HepG2 (cell line): ENCODE results near the gene RBM47. TPM values are rescaled to one million over a fixed set of nuclear protein-coding genes. Genes with fewer than 3 reads are reported as not detected.

Experiments used
- ATAC-seq: fragments of 200-7000 bp; cut with Tn5 transposase; 3 replicates; pipeline ENCODE4 v1.9.1; 2020; ENCODE audit warnings: mild to moderate bottlenecking, moderate library complexity
- BruUV-seq: library from RNA; stranded (reverse); fragments of 400-500 nt; replicated peaks from 2 replicates; lab custom pipeline; 2021; lab: Mats Ljungman, UMichigan
- CTCF ChIA-PET: fragments of 300-600 bp; formaldehyde crosslinking; extraction: SDS; loops from one replicate; lab custom pipeline; 2021; ENCODE audit warnings: low total read pairs, inconsistent platforms, low intra/inter-chr PET ratio; lab: Yijun Ruan, JAX
- POLR2A ChIA-PET: fragments of 350-600 bp; sonication (Branson Sonifier 250); formaldehyde crosslinking; loops from one replicate; lab custom pipeline; 2020; ENCODE audit warnings: antibody characterized with exemption, inconsistent platforms; lab: Yijun Ruan, JAX
- DNase-seq: peaks from one replicate; pipeline ENCODE4 v3.0.0-alpha.2; 2015; ENCODE audit warnings: low spot score
- FAIRE-seq: peaks from 3 replicates; lab custom pipeline; 2011; peaks lifted over from hg19 to GRCh38; lab: Jason Lieb, UNC
- H2AFZ ChIP-seq: one replicate; pipeline ENCODE4 v1.6.1; 2011; ENCODE audit warnings: low read length, inconsistent platforms
- H3K27ac ChIP-seq: fragments of 300-600 bp; 3 replicates; pipeline ENCODE4 v1.8.0; 2011; ENCODE audit warnings: mixed run types, mild to moderate bottlenecking, mixed read lengths, low read length, inconsistent platforms; ENCODE audit not compliant: insufficient read depth; ENCODE audit errors: extremely low read length
- H3K27me3 ChIP-seq, 2 experiments: fragments of 200-600 bp in 1 of 2; 2 replicates in 1 of 2; 3 replicates in 1 of 2; pipeline versions ENCODE4 v1.6.0 to v1.8.0; 2011; ENCODE audit warnings: low read length in 2 of 2, mild to moderate bottlenecking in 2 of 2, moderate library complexity in 2 of 2, inconsistent platforms in 1 of 2; ENCODE audit not compliant: insufficient read depth in 2 of 2, control insufficient read depth in 1 of 2
- H3K36me3 ChIP-seq, 2 experiments: fragments of 200-600 bp in 1 of 2; replicated peaks in 1 of 2; 2 replicates in 1 of 2; 3 replicates in 1 of 2; pipeline versions ENCODE4 v1.5.1 to v1.8.0; 2011; ENCODE audit warnings: low read length in 2 of 2, inconsistent platforms in 1 of 2; ENCODE audit not compliant: insufficient read depth in 2 of 2, control insufficient read depth in 1 of 2
- H3K4me1 ChIP-seq: 2 replicates; pipeline ENCODE4 v1.5.1; 2012; ENCODE audit warnings: low read length, inconsistent platforms; ENCODE audit not compliant: insufficient read depth
- H3K4me2 ChIP-seq: 2 replicates; pipeline ENCODE4 v1.6.0; 2011; ENCODE audit warnings: low read depth, low read length, inconsistent platforms
- H3K4me3 ChIP-seq, 3 experiments: fragments of 200-600 bp in 1 of 3; sonication (generic), shearing (Covaris generic) in 1 of 3; replicated peaks in 1 of 3; 2 replicates each; pipeline ENCODE4 v1.5.1; 2011 to 2016; ENCODE audit warnings: low read length in 3 of 3, inconsistent platforms in 2 of 3, low read depth in 2 of 3, mild to moderate bottlenecking in 2 of 3, control low read depth in 1 of 3, mixed read lengths in 1 of 3; ENCODE audit not compliant: insufficient read depth in 1 of 3
- H3K79me2 ChIP-seq: one replicate; pipeline ENCODE4 v1.6.1; 2011; ENCODE audit warnings: low read length, inconsistent platforms; ENCODE audit not compliant: insufficient read depth
- H3K9ac ChIP-seq: 2 replicates; pipeline ENCODE4 v1.6.0; 2011; ENCODE audit warnings: mild to moderate bottlenecking, low read depth, low read length, inconsistent platforms; ENCODE audit not compliant: insufficient read depth
- H3K9me3 ChIP-seq: 2 replicates; pipeline ENCODE4 v1.5.1; 2012; ENCODE audit warnings: mild to moderate bottlenecking, low read length
- H4K20me1 ChIP-seq: 2 replicates; pipeline ENCODE4 v1.6.0; 2011; ENCODE audit warnings: inconsistent platforms, mild to moderate bottlenecking, low read length, moderate library complexity; ENCODE audit not compliant: insufficient read depth
- HMGXB4 ChIP-seq, 2 experiments: sonication (generic) in 1 of 2; formaldehyde crosslinking in 1 of 2; IDR thresholded peaks; 2 replicates each; pipeline versions ENCODE4 v1.4.0 to v1.6.1; 2018 to 2020; ENCODE audit warnings: missing genetic modification reagents in 2 of 2, borderline replicate concordance in 1 of 2, low read depth in 1 of 2, mild to moderate bottlenecking in 1 of 2, missing biosample characterization in 1 of 2
- IKZF4 ChIP-seq: sonication (generic); formaldehyde crosslinking; IDR thresholded peaks from 2 replicates; pipeline ENCODE4 v1.5.1; 2020; ENCODE audit warnings: borderline replicate concordance, mild to moderate bottlenecking, low read depth, missing genetic modification reagents; ENCODE audit errors: not compliant biosample characterization
- MLLT10 ChIP-seq: sonication (generic); formaldehyde crosslinking; IDR thresholded peaks from 2 replicates; pipeline ENCODE4 v1.4.0; 2020; ENCODE audit warnings: missing genetic modification reagents
- MNT ChIP-seq: fragments of 450-650 bp; IDR thresholded peaks from 2 replicates; pipeline ENCODE4 v1.6.1; 2016
- NFE2L1 ChIP-seq: sonication (generic); formaldehyde crosslinking; IDR thresholded peaks from 2 replicates; pipeline ENCODE4 v1.4.0; 2020; ENCODE audit warnings: missing genetic modification reagents, mild to moderate bottlenecking, borderline replicate concordance
- PCBP1 ChIP-seq: fragments of 200-400 bp; formaldehyde crosslinking; IDR thresholded peaks from 2 replicates; pipeline ENCODE4 v1.6.1; 2017; ENCODE audit warnings: mild to moderate bottlenecking, low read depth, low read length, borderline replicate concordance
- RELA ChIP-seq: sonication (generic); formaldehyde crosslinking; IDR thresholded peaks from 2 replicates; pipeline ENCODE4 v1.4.0; 2020; ENCODE audit warnings: missing genetic modification reagents
- SOX13 ChIP-seq, 3 experiments: fragments of 450-650 bp in 1 of 3; sonication (generic) in 1 of 3; formaldehyde crosslinking in 1 of 3; IDR thresholded peaks in 2 of 3; conservative IDR thresholded peaks in 1 of 3; 2 replicates each; pipeline versions ENCODE4 v1.5.0 to v1.6.1; 2016 to 2020; ENCODE audit warnings: antibody characterized with exemption in 1 of 3, mild to moderate bottlenecking in 1 of 3, missing compliant biosample characterization in 1 of 3, missing genetic modification reagents in 1 of 3, moderate library complexity in 1 of 3
- STAT6 ChIP-seq: sonication (generic); formaldehyde crosslinking; IDR thresholded peaks from 2 replicates; pipeline ENCODE4 v1.4.0; 2020; ENCODE audit warnings: missing genetic modification reagents, mild to moderate bottlenecking, borderline replicate concordance
- ZNF432 ChIP-seq: sonication (generic); formaldehyde crosslinking; IDR thresholded peaks from 2 replicates; pipeline ENCODE4 v1.5.0; 2020; ENCODE audit warnings: missing genetic modification reagents, mild to moderate bottlenecking, borderline replicate concordance
- ZNF512 ChIP-seq: sonication (generic); formaldehyde crosslinking; IDR thresholded peaks from 2 replicates; pipeline ENCODE4 v1.4.0; 2020; ENCODE audit warnings: mild to moderate bottlenecking, missing genetic modification reagents
- ZNF589 ChIP-seq: sonication (generic); formaldehyde crosslinking; conservative IDR thresholded peaks from 2 replicates; pipeline ENCODE4 v1.8.0; 2022; ENCODE audit warnings: mild to moderate bottlenecking, moderate library complexity, missing genetic modification reagents
- ZNF788 ChIP-seq: sonication (generic); formaldehyde crosslinking; IDR thresholded peaks from 2 replicates; pipeline ENCODE4 v1.5.0; 2020; ENCODE audit warnings: mild to moderate bottlenecking, missing genetic modification reagents, borderline replicate concordance
- WGBS: methylation state at CpG from one replicate; pipeline ENCODE4 v1.1.6; 2017; ENCODE audit warnings: low lambda C conversion rate; 5-methylcytosine and 5-hydroxymethylcytosine counted together
- in situ Hi-C: cut with HindIII; loops from 2 replicates; pipeline ENCODE4 v1.10.0; 2017; ENCODE audit warnings: low pct_unique_long_range_greater_than_20kb; ENCODE audit not compliant: extremely low pct_ligation_motif_present
- intact Hi-C: fragments of 100-400 bp; cut with micrococcal nuclease; formaldehyde crosslinking; loops from one replicate; pipeline ENCODE4 v1.10.0; 2022; ENCODE audit not compliant: unreplicated experiment
- polyA plus RNA-seq, 8 experiments: library from polyadenylated mRNA; depleted of rRNA in 3 of 8; stranded (reverse) in 7 of 8; unstranded in 1 of 8; fragments of >200 nt; fragmentation: Illumina TruSeq in 4 of 8; extraction: Trizol in 4 of 8; gene quantifications; 2 replicates each; pipeline versions ENCODE4 v1.2.1 to v1.2.3, GENCODE V29; 2011 to 2016; ENCODE audit warnings: low read depth in 4 of 8, missing spikeins in 1 of 8, mixed read lengths in 1 of 8; ENCODE audit not compliant: insufficient read depth in 1 of 8
- total RNA-seq, 5 experiments: library from RNA; depleted of rRNA; stranded (reverse); fragments of >200 nt; fragmentation: Illumina TruSeq; extraction: Trizol; gene quantifications; 2 replicates each; pipeline ENCODE4 v1.2.3, GENCODE V29; 2016; ENCODE audit warnings: low read depth in 1 of 5

RBM47 gene
- total and polyA plus RNA-seq, 2 of the 13 experiments (the other 11 are each of a cell fraction or from before 2014, with no cell fraction given) = 1.2 to 2.5 TPM

GRCh38 chr4:40521957-40522356, 107.7 kb downstream of the RBM47 start:
- no peak overlapping the region for H3K9ac ChIP-seq
- no peaks in the 10 kb centered on the region for H3K27me3 ChIP-seq
- in situ Hi-C loops = no loop called here
- H3K36me3 ChIP-seq = no peaks in the 10 kb centered on the region
- H3K4me2 ChIP-seq = no peak overlapping the region
- ATAC-seq (no peak), DNase-seq (no peak), FAIRE-seq (no peak)
- H4K20me1 ChIP-seq = no peaks in the 10 kb centered on the region
- no peak overlapping the region for H3K4me3 ChIP-seq
- no peaks in the 10 kb centered on the region for H3K79me2 ChIP-seq
- POLR2A ChIA-PET = no interaction called here
- peaks cover 11% of the 10 kb centered on the region for H3K4me1 ChIP-seq
- WGBS = 46% methylated on average over 2 of the region's 2 CpGs
- H3K9me3 ChIP-seq = no peaks in the 10 kb centered on the region
- CTCF ChIA-PET = no interaction called here
- no TSS peak for BruUV-seq
- no peak overlapping the region for H3K27ac ChIP-seq
- no peak for TF ChIP-seq MNT
- TF ChIP-seq ZNF589 (CRISPR knock-in tag) = no peak
- no peak for TF ChIP-seq ZNF512
- TF ChIP-seq ZNF432 (CRISPR knock-in tag) = no peak
- TF ChIP-seq PCBP1 = no peak
- TF ChIP-seq SOX13 (IDR thresholded peaks at IDR 0.05) = no peak
- no peak for TF ChIP-seq SOX13 (CRISPR knock-in tag; conservative IDR thresholded peaks at IDR 0.05 in 1 of 2, IDR thresholded peaks at IDR 0.05 in 1 of 2)
- TF ChIP-seq HMGXB4 (CRISPR knock-in tag; IDR thresholded peaks at IDR 0.05; ENCODE audit: borderline replicate concordance in 1 of 2, low read depth in 1 of 2) = no peak
- no peak for TF ChIP-seq ZNF788 (CRISPR knock-in tag)
- no peak for TF ChIP-seq STAT6 (CRISPR knock-in tag)
- no peak for TF ChIP-seq IKZF4
- TF ChIP-seq NFE2L1 (CRISPR knock-in tag) = no peak
- no peak for TF ChIP-seq RELA (CRISPR knock-in tag)
- TF ChIP-seq MLLT10 (CRISPR knock-in tag) = no peak
- no peak overlapping the region for H2AFZ ChIP-seq
- intact Hi-C loops = no loop called here
